Heart right ventricle (tissue), 16 donors: Measurements from ENCODE around the gene COL6A2. TPM values are rescaled to one million over a fixed set of nuclear protein-coding genes. Genes with fewer than 3 reads are reported as not detected.

ENCODE experiments used
- ATAC-seq, 8 donors: fragments of 200-7000 bp; cut with Tn5 transposase; one replicate each; pipeline ENCODE4 v1.9.1; 2020; ENCODE audit warnings: mild to moderate bottlenecking in 8 of 8, moderate library complexity in 8 of 8, moderate number of reproducible peaks in 1 of 8
- DNase-seq, 2 donors: peaks; one replicate each; pipeline ENCODE4 v3.0.0-alpha.2; 2020
- H3K27ac ChIP-seq, 10 donors: fragments of 200-600 bp; sonication (generic) in 2 of 10; one replicate each; pipeline versions ENCODE4 v1.5.0 to v1.8.0; 2020 to 2022; ENCODE audit warnings: mild to moderate bottlenecking in 3 of 10
- H3K27me3 ChIP-seq, 7 donors: fragments of 200-600 bp; one replicate each; pipeline ENCODE4 v1.8.0; 2021 to 2022; ENCODE audit warnings: mild to moderate bottlenecking in 2 of 7
- H3K36me3 ChIP-seq, 9 donors: fragments of 200-600 bp; sonication (generic) in 1 of 9; one replicate each; pipeline versions ENCODE4 v1.5.0 to v1.8.0; 2020 to 2022; ENCODE audit warnings: mild to moderate bottlenecking in 2 of 9
- H3K4me1 ChIP-seq, 9 donors: fragments of 200-600 bp; sonication (generic) in 1 of 9; one replicate each; pipeline versions ENCODE4 v1.5.0 to v1.8.0; 2020 to 2022; ENCODE audit warnings: mild to moderate bottlenecking in 4 of 9
- H3K4me3 ChIP-seq, 10 donors: fragments of 200-600 bp; sonication (generic) in 2 of 10; one replicate each; pipeline versions ENCODE4 v1.5.0 to v1.8.0; 2020 to 2022; ENCODE audit warnings: mild to moderate bottlenecking in 7 of 10, moderate library complexity in 2 of 10
- H3K9me3 ChIP-seq, 11 donors: fragments of 200-600 bp in 10 of 11; sonication (generic) in 2 of 11; one replicate each; pipeline versions ENCODE4 v1.5.0 to v1.8.0; 2013 to 2022; ENCODE audit warnings: mild to moderate bottlenecking in 2 of 11, control low read depth in 1 of 11, moderate library complexity in 1 of 11
- CTCF ChIP-seq, 9 donors: fragments of 200-600 bp; sonication (generic) in 2 of 9; IDR thresholded peaks; one replicate each; pipeline versions ENCODE4 v1.5.0 to v1.8.0; 2021 to 2022; ENCODE audit warnings: antibody characterized with exemption in 9 of 9, mild to moderate bottlenecking in 5 of 9, moderate library complexity in 1 of 9
- WGBS, 2 donors: extraction: QIAGEN DNeasy Blood & Tissue Kit; methylation state at CpG; one replicate each; pipeline ENCODE4 v1.1.7; 2013; ENCODE audit warnings: inconsistent platforms in 1 of 2; 5-methylcytosine and 5-hydroxymethylcytosine counted together
- intact Hi-C, 10 donors: fragments of 100-400 bp; cut with DNase I; formaldehyde crosslinking; loops; one replicate each; pipeline versions ENCODE4 v1.11.1 to v1.14.2; 2022
- polyA plus RNA-seq, 2 donors: library from polyadenylated mRNA; stranded (reverse); fragments of 200-250 nt; gene quantifications; one replicate each; pipeline ENCODE4 v1.2.3, GENCODE V29; 2013
- total RNA-seq, 10 donors: library from RNA; stranded (reverse); fragmentation: NEBNext Ultra II Directional in 3 of 10; extraction: Animal tissue kit (Norgen Biotek cat#: 25700) in 3 of 10; gene quantifications; one replicate each; pipeline versions ENCODE4 v1.2.1 to v1.2.4, GENCODE V29; 2021 to 2023
- donor health status: Arrhythmogenic right ventricular cardiomyopathy.
- donor health status: ischemic (EF 13 %, LVEDD 7.1; RV severe dilation, severe dysfunction).
- donor health status: healthy with polysubstance abuse.
- donor health status: DM: no; HTN: yes; CAD: no.
- donor health status: DM: no; HTN: no; CAD: no.
- donor health status: ischemic (EF 25% LVEDD 6.9; RV normal size, moderate dysfunction).
- donor health status: ischemic (EF 25% LVEDD 5.7; RV mildly dilated, moderate dysfunction).
- donor health status: healthy.
- donor health status: DM: yes; HTN: yes; CAD: no.
- donor health status: Ischemic cardiomyopathy.
- donor health status: ischemic (EF 35%, LVEDD 5.7; RV mildly dilated, moderate dysfunction).
- donor health status: nonischemic (EF 11% LVEDD 7.7; RV severe dilation, severe dysfunction).
- donor health status: DM: yes; HTN: yes; CAD: no.
- donor health status: PGD.
- donor health status: ischemic (EF 29% LVEDD 5.4; RV normal size, mild dysfunction).
- donor health status: nonischemic (EF 23%, LVEDD 6.1; RV moderate dilation, normal function).

COL6A2 gene
- total and polyA plus RNA-seq, 12 donors = 76.6 to 370 (median 162) TPM

GRCh38 chr21:46063734-46064680 is 33.9 kb upstream of the COL6A2 start:
- WGBS, 2 donors = 83% methylated on average over 30 of the region's 30 CpGs
- Histone ChIP-seq H3K4me1 (peaks cover 15 to 53% (median 36%) of the 10 kb centered on the region in 9 donors), H3K27me3 (peaks cover 0 to 16% (median 4%) of the 10 kb centered on the region in 7 donors), H3K9me3 (peaks cover 0 to 26% (median 0%) of the 10 kb centered on the region in 11 donors), H3K4me3 (no peak overlapping the region), H3K36me3 (no peaks in the 10 kb centered on the region), H3K27ac (peak overlapping the region in 3 of 10 donors; percentile 15 to 81 (median 78))
- TF ChIP-seq CTCF (IDR thresholded peaks at IDR 0.05) = no peak
- ATAC-seq = no peak
- intact Hi-C loops = loop anchor here in 2 of 10 donors (5.0 kb wide), 2 partner anchors 37 to 48 kb away; no protein-coding TSS in a partner anchor
- no peak for DNase-seq

GRCh38 chr21:46064870-46065214 is 33.1 kb upstream of the COL6A2 start:
- peaks cover 15 to 53% (median 36%) of the 10 kb centered on the region in 9 donors for H3K4me1 ChIP-seq
- intact Hi-C loops = loop anchor here in 2 of 10 donors (1.0 to 5.0 kb wide), 4 partner anchors 32 to 93 kb away; no protein-coding TSS in a partner anchor

GRCh38 chr21:46065215-46065913 is 32.5 kb upstream of the COL6A2 start:
- Histone ChIP-seq H3K4me1 (peaks cover 15 to 47% (median 32%) of the 10 kb centered on the region in 9 donors), H3K36me3 (no peaks in the 10 kb centered on the region), H3K27ac (peak overlapping the region; percentile 31 to 88 (median 82)), H3K4me3 (peak overlapping the region in 3 of 10 donors; percentile 13 to 36 (median 26)), H3K27me3 (peaks cover 0 to 16% (median 4%) of the 10 kb centered on the region in 7 donors), H3K9me3 (peaks cover 0 to 26% (median 0%) of the 10 kb centered on the region in 11 donors)
- intact Hi-C loops = loop anchor here in 1 of 10 donors (1.0 to 5.0 kb wide), 2 partner anchors 32 to 93 kb away; no protein-coding TSS in a partner anchor
- peak; percentile 25 to 84 (median 68) for ATAC-seq
- 35 to 48% methylated on average over 22 of the region's 22 CpGs for WGBS, 2 donors
- peak in 1 of 9 donors; percentile 9 for TF ChIP-seq CTCF (IDR thresholded peaks at IDR 0.05)
- DNase-seq = peak; percentile 74 to 83

More at GRCh38 chr21:46064870-46065214, 33.1 kb upstream of the COL6A2 start:
- Histone ChIP-seq H3K27me3 (peaks cover 0 to 16% (median 4%) of the 10 kb centered on the region in 7 donors), H3K36me3 (no peaks in the 10 kb centered on the region), H3K9me3 (peaks cover 0 to 26% (median 0%) of the 10 kb centered on the region in 11 donors), H3K4me3 (peak overlapping the region in 1 of 10 donors; percentile 26), H3K27ac (peak overlapping the region; percentile 31 to 88 (median 82))
- no peak for TF ChIP-seq CTCF (IDR thresholded peaks at IDR 0.05)
- 48 to 59% methylated on average over 13 of the region's 13 CpGs for WGBS, 2 donors
- ATAC-seq (peak in 4 of 8 donors; percentile 1 to 24 (median 10)), DNase-seq (no peak)
